RWPE2 (cell line): Measurements from ENCODE around the gene MICAL2.
A peak's percentile ranks its signal among the peaks of the same experiment; 100 is the strongest.

ENCODE experiments used
- ATAC-seq: fragments of 200-7000 bp; cut with Tn5 transposase; 3 replicates; pipeline ENCODE4 v1.9.1; 2021; ENCODE audit warnings: low read depth
- DNase-seq: peaks from one replicate; pipeline ENCODE4 v3.0.0-alpha.2; 2020; ENCODE audit warnings: low spot score
- H3K27ac ChIP-seq: fragments of 450-650 bp; 2 replicates; pipeline ENCODE4 v1.5.1; 2017; ENCODE audit warnings: mild to moderate bottlenecking; ENCODE audit not compliant: poor library complexity, severe bottlenecking
- H3K27me3 ChIP-seq: fragments of 250-450 bp; sonication (Bioruptor Pico); 2 replicates; pipeline ENCODE4 v1.5.1; 2021; ENCODE audit warnings: mild to moderate bottlenecking, moderate library complexity; ENCODE audit not compliant: insufficient read depth, poor library complexity, severe bottlenecking
- H3K36me3 ChIP-seq: fragments of 250-450 bp; sonication (Bioruptor Pico); 2 replicates; pipeline ENCODE4 v1.5.1; 2020; ENCODE audit warnings: low read depth, mild to moderate bottlenecking, moderate library complexity
- H3K4me1 ChIP-seq: fragments of 250-450 bp; sonication (Bioruptor Pico); 2 replicates; pipeline ENCODE4 v1.5.1; 2021; ENCODE audit warnings: mild to moderate bottlenecking, moderate library complexity; ENCODE audit not compliant: insufficient read depth, poor library complexity, severe bottlenecking
- H3K4me3 ChIP-seq: fragments of 250-450 bp; sonication (Bioruptor Pico); 2 replicates; pipeline ENCODE4 v1.5.1; 2021; ENCODE audit warnings: mild to moderate bottlenecking, moderate library complexity; ENCODE audit not compliant: severe bottlenecking
- H3K9me3 ChIP-seq: fragments of 250-450 bp; sonication (Bioruptor Pico); 2 replicates; pipeline ENCODE4 v1.5.1; 2021; ENCODE audit warnings: mild to moderate bottlenecking, moderate library complexity; ENCODE audit not compliant: severe bottlenecking
- CTCF ChIP-seq: fragments of 450-650 bp; IDR thresholded peaks from one replicate; pipeline ENCODE4 v1.5.1; 2017; ENCODE audit warnings: mild to moderate bottlenecking, moderate library complexity; ENCODE audit not compliant: poor library complexity, severe bottlenecking

MICAL2 gene

GRCh38 chr11:12101318-12101717, 9.1 kb upstream of the MICAL2 start:
- DNase-seq, result no peak
- no peak for ATAC-seq
- H3K4me3 ChIP-seq, result no peak overlapping the region
- no peaks in the 10 kb centered on the region for H3K4me1 ChIP-seq
- H3K9me3 ChIP-seq, result no peaks in the 10 kb centered on the region
- no peaks in the 10 kb centered on the region for H3K36me3 ChIP-seq
- TF ChIP-seq CTCF, result no peak
- H3K27me3 ChIP-seq, result no peaks in the 10 kb centered on the region
- H3K27ac ChIP-seq, result no peak overlapping the region

- ATAC-seq (peak; percentile 49; the same call in 2 of the 3 replicates), DNase-seq (no peak)
- Histone ChIP-seq H3K9me3 (no peaks in the 10 kb centered on the region), H3K4me3 (no peak overlapping the region), H3K36me3 (no peaks in the 10 kb centered on the region), H3K27ac (no peak overlapping the region), H3K27me3 (no peaks in the 10 kb centered on the region), H3K4me1 (no peaks in the 10 kb centered on the region)
- peak; percentile 31 for TF ChIP-seq CTCF
Measured at GRCh38 chr11:12102588-12103410, 7.6 kb upstream of the MICAL2 start.

- Histone ChIP-seq H3K27ac (no peak overlapping the region), H3K4me3 (no peak overlapping the region), H3K36me3 (no peaks in the 10 kb centered on the region), H3K9me3 (no peaks in the 10 kb centered on the region), H3K27me3 (no peaks in the 10 kb centered on the region), H3K4me1 (no peaks in the 10 kb centered on the region)
- DNase-seq, result no peak
- peak; percentile 7; the same call in 2 of the 3 replicates for ATAC-seq
- TF ChIP-seq CTCF, result no peak
Measured at GRCh38 chr11:12103411-12104225, 6.8 kb upstream of the MICAL2 start.

GRCh38 chr11:12105471-12105870, 4.9 kb upstream of the MICAL2 start:
- no peak for DNase-seq
- Histone ChIP-seq H3K4me1 (peaks cover 8% of the 10 kb centered on the region), H3K36me3 (no peaks in the 10 kb centered on the region), H3K27ac (no peak overlapping the region), H3K9me3 (no peaks in the 10 kb centered on the region), H3K4me3 (no peak overlapping the region), H3K27me3 (no peaks in the 10 kb centered on the region)
- ATAC-seq, result no peak
- TF ChIP-seq CTCF, result no peak

GRCh38 chr11:12106101-12106500, 4.3 kb upstream of the MICAL2 start:
- Histone ChIP-seq H3K4me1 (peaks cover 8% of the 10 kb centered on the region), H3K27ac (no peak overlapping the region), H3K36me3 (peaks cover 2% of the 10 kb centered on the region; the same call in 1 of the 2 replicates), H3K4me3 (no peak overlapping the region), H3K27me3 (no peaks in the 10 kb centered on the region), H3K9me3 (no peaks in the 10 kb centered on the region)
- ATAC-seq (no peak), DNase-seq (no peak)
- TF ChIP-seq CTCF, result no peak
